ENCODE measurements around the gene LRFN2. TPM values are rescaled to one million over a fixed set of nuclear protein-coding genes. Genes with fewer than 3 reads are reported as not detected.

LRFN2 gene
- total RNA-seq, 3 donors from 2014 or later: 0.14 to 0.29 (median 0.16) TPM

GRCh38 chr6:40419946-40420728 lies 167.0 kb downstream of the LRFN2 start:
- intact Hi-C loops (cut with DNase I, micrococcal nuclease): loop anchor here in 1 of 2 donors (5.0 kb wide), 1 partner anchor 198 kb away; no protein-coding TSS in a partner anchor
- ATAC-seq (no peak), DNase-seq (no peak)
- no peak overlapping the region for H3K4me3 ChIP-seq
- H3K9me3 ChIP-seq: no peaks in the 10 kb centered on the region
- no peaks in the 10 kb centered on the region for H3K36me3 ChIP-seq (ENCODE audit: low read depth)
- H3K4me1 ChIP-seq (ENCODE audit: low read depth): no peaks in the 10 kb centered on the region
- TF ChIP-seq CTCF (IDR thresholded peaks at IDR 0.05): no peak

- Histone ChIP-seq H3K4me1 (ENCODE audit: low read depth) (no peaks in the 10 kb centered on the region), H3K4me3 (no peak overlapping the region), H3K9me3 (no peaks in the 10 kb centered on the region), H3K36me3 (ENCODE audit: low read depth) (no peaks in the 10 kb centered on the region)
- intact Hi-C loops (cut with DNase I, micrococcal nuclease): loop anchor here in 1 of 2 donors (5.0 kb wide), 1 partner anchor 197 kb away; no protein-coding TSS in a partner anchor
- no peak for ATAC-seq
- no peak for DNase-seq
- no peak for TF ChIP-seq CTCF (IDR thresholded peaks at IDR 0.05)
Observed at GRCh38 chr6:40419377-40419776, 167.8 kb downstream of the LRFN2 start.

DNA sequence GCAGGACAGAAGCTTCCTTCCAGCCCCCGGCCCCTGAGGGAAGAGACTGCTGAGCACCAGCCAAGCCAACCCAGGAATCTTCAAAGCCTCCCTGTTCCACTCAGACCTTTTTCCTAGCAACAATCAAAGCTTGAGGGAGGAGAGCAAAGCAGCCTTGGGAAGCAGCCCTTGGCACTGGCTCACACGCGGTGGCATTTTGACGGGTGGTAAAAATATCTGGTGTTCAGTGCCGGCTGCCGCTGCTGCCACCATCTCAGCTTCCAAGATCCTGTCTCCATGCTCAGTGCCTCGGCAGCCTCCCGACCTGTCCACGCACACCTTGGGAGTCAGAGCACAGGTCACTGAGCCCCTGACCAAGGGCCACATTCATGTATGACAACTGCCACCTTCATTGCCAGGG lies 170.1 kb downstream of the LRFN2 start:
- no peak for DNase-seq
- intact Hi-C loops (cut with DNase I, micrococcal nuclease): loop anchor here in 1 of 2 donors (5.0 kb wide), 1 partner anchor 195 kb away; no protein-coding TSS in a partner anchor
- no peak for ATAC-seq

DNA sequence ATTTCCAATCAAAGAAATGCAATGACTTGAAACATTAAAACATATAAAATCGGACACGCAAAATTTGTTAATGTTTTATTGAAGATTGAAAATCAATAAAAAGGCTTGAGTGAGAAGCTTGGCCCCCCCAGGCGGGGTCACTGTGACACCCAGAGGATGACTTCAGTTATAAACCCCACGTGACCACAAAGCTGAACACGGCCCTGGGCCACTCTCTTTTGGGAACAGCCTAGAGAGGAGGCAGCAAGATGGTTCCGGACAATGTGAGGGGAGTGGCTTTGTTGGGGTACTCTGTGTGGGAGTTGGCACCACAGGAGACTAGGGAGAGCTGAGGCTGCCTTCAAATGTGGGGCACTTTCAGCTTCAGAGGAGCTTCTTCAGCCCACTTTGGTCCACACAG lies 172.5 kb downstream of the LRFN2 start:
- intact Hi-C loops (cut with DNase I, micrococcal nuclease): loop anchor here in 1 of 2 donors (5.0 kb wide), 1 partner anchor 192 kb away; no protein-coding TSS in a partner anchor
- TF ChIP-seq CTCF (IDR thresholded peaks at IDR 0.05): no peak
- H3K9me3 ChIP-seq: no peaks in the 10 kb centered on the region
- no peak overlapping the region for H3K4me3 ChIP-seq
- no peak for DNase-seq
- H3K36me3 ChIP-seq (ENCODE audit: low read depth): no peaks in the 10 kb centered on the region
- H3K4me1 ChIP-seq (ENCODE audit: low read depth): no peaks in the 10 kb centered on the region
- ATAC-seq: no peak

More for the DNA sequence above, 170.1 kb downstream of the LRFN2 start:
- no peaks in the 10 kb centered on the region for H3K9me3 ChIP-seq
- no peaks in the 10 kb centered on the region for H3K4me1 ChIP-seq (ENCODE audit: low read depth)
- H3K36me3 ChIP-seq (ENCODE audit: low read depth): no peaks in the 10 kb centered on the region
- no peak for TF ChIP-seq CTCF (IDR thresholded peaks at IDR 0.05)
- no peak overlapping the region for H3K4me3 ChIP-seq

DNA sequence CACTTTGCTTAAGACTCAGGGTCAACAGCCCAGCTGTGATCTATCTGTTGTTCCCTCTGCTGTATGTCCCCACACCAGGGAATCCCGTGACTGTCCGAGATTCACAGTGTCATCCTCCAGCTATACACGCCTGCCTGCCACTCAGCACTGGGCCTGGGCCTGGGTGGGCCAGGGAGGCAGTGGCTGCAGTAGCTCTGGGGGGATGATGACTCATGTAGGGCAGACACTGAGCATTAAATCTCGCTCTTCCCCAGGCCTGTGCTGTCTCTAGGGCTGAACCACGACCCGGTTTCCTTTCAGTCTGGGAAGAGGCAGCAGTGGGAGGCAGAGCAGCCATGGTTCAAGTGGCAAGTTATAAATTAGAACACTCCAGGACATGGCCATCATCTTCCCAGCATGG lies 173.9 kb downstream of the LRFN2 start:
- no peaks in the 10 kb centered on the region for H3K9me3 ChIP-seq
- DNase-seq (no peak), ATAC-seq (peak; percentile 24)
- no peak overlapping the region for H3K4me3 ChIP-seq
- intact Hi-C loops (cut with DNase I, micrococcal nuclease): no loop called here
- no peak for TF ChIP-seq CTCF (IDR thresholded peaks at IDR 0.05)
- no peaks in the 10 kb centered on the region for H3K36me3 ChIP-seq (ENCODE audit: low read depth)
- no peaks in the 10 kb centered on the region for H3K4me1 ChIP-seq (ENCODE audit: low read depth)
